Femur (tissue), 1 donor: Measurements from ENCODE around the gene DESI2.
"Not testable (repeated sequence)": the region's sequence is repeated elsewhere in the genome, so short reads cannot be mapped to it uniquely, and the experiment has no call there.

Source experiments
- DNase-seq: peaks from one replicate; pipeline ENCODE4 v3.0.0-alpha.2; 2017

DESI2 gene

GRCh38 chr1:244709476-244710368 is 56.8 kb downstream of the DESI2 start:
- DNase-seq = no peak

- no peak for DNase-seq
Measured at GRCh38 chr1:244710474-244711062, 57.6 kb downstream of the DESI2 start.

- DNase-seq = no peak
Measured at GRCh38 chr1:244712669-244713068, 59.7 kb downstream of the DESI2 start.

GRCh38 chr1:244713332-244713731 is 60.4 kb downstream of the DESI2 start:
- DNase-seq = no peak

GRCh38 chr1:244727871-244728474 is 75.0 kb downstream of the DESI2 start:
- no peak for DNase-seq

- DNase-seq = peak; percentile 62
Measured at GRCh38 chr1:244730153-244730933, 77.4 kb downstream of the DESI2 start.

GRCh38 chr1:244730934-244731434 is 78.1 kb downstream of the DESI2 start:
- DNase-seq = no peak

GRCh38 chr1:244731651-244732050 is 78.7 kb downstream of the DESI2 start:
- DNase-seq = no peak

GRCh38 chr1:244732851-244733450 is 80.0 kb downstream of the DESI2 start:
- DNase-seq = no peak

GRCh38 chr1:244735404-244735803 is 82.5 kb downstream of the DESI2 start:
- no peak for DNase-seq

- DNase-seq = no peak
Measured at GRCh38 chr1:244735876-244736561, 83.1 kb downstream of the DESI2 start.

GRCh38 chr1:244739140-244739539 is 86.2 kb downstream of the DESI2 start:
- not testable (repeated sequence) for DNase-seq

GRCh38 chr1:244740027-244740617 is 87.2 kb downstream of the DESI2 start:
- not testable (repeated sequence) for DNase-seq

GRCh38 chr1:244741692-244742091 is 88.8 kb downstream of the DESI2 start:
- no peak for DNase-seq

- DNase-seq = no peak
Measured at GRCh38 chr1:244749230-244750016, 96.5 kb downstream of the DESI2 start.

- DNase-seq = no peak
Measured at GRCh38 chr1:244751271-244751895, 98.5 kb downstream of the DESI2 start.

GRCh38 chr1:244755673-244756072 is 102.7 kb downstream of the DESI2 start:
- no peak for DNase-seq

- no peak for DNase-seq
Measured at GRCh38 chr1:244757091-244757939, 104.4 kb downstream of the DESI2 start.
